T-helper 9 cell (primary cell): ENCODE data around the gene MAP2K7.
"Not testable (repeated sequence)": the region's sequence is repeated elsewhere in the genome, so short reads cannot be mapped to it uniquely, and the experiment has no call there.

Experiments used
- DNase-seq: peaks from one replicate; pipeline ENCODE4 v3.0.0-alpha.2; 2020

The MAP2K7 gene

DNA sequence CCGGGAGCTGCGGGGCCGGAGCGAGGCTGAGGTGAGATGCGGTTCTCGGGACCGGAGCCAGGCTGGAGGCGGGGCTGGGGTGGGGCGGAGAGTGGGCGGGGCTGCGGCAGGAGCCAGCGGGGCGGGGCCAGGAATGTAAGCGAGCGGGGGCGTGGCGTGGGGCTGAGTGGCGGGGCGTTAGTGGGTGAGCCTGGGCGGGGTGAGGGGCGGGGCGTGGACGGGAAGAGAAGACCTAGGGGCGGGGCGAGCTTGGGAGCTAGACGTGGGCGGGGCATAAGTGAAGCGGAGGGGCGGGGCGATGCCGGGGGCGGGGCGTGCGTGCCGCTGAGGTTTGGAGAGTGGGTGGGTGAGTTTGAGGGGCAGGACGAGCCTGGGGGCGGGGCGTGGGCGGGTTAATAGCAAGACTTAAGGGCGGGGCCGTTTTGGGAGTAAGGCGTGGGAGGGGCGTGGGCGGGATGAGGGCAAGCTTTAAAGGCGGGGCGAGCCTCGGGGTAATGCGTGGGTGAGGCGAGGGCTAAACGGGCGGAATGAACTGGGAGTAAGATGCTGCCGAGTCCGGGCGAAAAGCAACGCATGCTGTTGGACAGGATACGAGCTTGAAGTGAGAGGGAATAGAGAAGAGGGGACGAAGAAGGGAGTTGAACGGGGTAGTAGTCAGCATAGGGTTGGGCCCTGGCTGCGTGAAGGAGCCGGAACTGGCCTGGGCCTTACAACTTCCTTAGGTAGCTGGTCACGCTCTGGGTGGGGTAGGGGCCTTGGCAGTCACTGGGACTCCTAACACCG is 17.0 kb downstream of the MAP2K7 start:
- DNase-seq: peak; percentile 100

DNA sequence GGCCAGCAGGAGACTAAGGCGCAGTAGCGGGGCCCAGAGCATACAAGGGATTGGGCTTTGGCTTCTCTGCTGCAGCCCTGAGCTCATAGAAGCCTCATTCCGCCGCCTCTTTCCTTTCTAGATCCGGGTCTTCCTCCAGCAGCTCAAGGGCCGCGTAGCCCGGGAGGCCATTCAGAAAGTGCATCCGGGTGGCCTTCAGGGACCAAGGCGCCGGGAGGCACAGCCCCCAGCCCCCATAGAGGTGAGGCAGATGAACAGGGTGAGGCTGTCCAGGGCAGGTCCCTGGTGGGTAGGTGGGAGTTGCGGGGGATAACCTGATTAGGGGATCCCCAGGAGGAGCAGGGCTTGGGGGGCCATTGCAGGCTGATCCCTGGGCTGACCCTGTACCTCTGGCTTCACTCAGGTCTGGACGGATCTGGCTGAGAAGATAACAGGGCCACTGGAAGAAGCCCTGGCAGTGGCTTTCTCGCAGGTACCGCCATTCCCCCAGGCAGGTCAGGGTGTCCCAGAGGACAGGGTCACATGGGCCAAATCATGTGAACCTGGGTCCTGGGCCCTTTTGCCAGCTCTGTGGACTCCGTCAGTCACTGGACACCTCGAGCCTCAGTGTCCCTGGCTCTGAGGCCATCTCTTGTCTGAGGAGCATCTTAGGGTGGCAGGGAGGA is 17.8 kb downstream of the MAP2K7 start:
- DNase-seq: no peak

DNA sequence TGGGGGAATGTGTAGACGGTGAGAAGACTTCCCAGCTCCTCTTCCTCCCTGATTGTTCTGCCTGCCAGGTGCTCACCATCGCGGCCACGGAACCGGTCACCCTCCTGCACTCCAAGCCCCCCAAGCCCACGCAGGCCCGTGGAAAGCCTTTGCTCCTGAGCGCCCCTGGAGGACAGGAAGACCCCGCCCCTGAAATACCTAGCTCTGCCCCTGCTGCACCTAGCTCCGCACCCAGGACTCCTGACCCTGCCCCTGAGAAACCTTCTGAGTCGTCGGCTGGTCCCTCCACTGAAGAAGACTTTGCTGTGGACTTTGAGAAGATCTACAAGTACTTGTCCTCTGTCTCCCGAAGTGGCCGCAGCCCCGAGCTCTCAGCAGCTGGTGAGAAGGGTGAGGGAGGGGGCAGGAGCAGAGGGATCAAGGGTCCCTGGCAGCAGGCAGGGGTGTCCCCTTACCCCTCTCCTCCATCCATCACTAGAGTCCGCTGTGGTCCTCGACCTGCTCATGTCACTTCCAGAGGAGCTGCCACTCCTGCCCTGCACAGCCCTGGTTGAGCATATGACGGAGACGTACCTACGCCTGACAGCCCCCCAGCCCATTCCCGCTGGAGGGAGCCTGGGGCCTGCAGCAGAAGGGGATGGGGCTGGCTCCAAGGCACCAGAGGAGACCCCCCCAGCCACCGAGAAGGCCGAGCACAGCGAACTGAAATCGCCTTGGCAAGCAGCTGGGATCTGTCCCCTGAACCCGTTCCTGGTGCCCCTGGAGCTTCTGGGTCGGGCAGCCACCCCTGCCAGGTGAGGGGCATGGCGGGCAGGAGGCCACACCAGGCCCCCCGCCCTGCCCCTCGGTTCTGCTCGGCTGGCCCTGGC is 18.5 kb downstream of the MAP2K7 start:
- no peak for DNase-seq

DNA sequence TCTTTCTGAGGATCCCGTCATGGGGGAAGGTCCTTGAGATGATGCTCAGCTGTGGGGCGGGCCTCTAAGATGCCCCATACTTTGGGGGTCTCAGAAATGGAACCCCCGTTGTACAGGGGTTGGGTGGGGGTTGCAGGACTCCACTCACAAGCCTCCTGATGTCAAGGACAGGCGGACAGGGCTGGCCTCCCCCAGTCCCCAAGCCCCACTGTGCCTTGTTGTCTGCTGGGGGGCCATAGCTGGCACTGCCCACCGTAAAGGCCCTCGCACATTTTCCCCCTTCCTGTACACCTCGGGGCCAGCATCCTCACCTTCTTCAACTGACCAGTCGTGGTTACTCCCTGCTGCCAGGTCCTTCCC is 19.1 kb downstream of the MAP2K7 start:
- no peak for DNase-seq

DNA sequence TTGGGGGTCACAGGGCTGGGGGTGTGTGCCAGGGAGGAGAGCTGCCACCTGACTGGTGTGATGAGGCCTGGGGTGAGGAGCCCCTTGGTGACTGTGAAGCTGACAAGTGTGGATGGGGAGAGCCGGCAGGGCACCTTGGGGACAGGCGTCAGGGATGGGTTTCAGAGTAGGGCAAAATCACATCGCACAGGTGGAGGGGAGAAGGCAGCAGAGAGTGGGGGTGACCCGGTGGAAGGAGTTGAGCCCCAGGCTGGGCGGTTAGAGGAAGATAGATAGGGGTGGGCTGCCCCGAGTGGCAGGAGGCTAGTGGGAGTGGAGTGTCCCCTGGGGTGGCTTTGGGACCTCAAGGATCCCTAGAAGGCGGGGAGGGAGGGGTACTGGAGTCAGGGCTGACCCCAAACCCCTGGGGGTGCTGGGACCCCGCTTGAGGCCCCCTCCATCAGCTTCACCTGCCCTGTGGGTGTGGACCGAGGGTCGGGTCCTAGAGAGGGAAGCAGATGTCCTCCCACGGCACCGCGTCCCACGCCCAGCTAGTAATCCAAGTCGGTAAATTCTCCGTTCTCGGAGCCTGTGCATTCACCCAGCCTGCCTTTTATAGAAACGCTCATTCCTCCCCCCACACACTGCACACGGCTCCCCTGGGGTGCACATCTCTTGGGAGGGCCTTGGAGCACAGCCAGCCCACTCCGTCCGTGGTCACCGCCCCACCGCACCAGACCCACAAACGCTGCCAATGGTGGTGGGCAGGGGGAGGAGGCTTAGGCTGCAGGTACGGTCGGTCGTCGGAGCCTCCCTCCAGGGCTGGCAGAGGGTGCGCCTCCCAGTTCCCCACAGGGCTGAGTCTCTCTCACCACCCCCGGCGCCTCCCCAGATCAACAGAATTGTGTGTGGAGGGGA is 19.9 kb downstream of the MAP2K7 start:
- DNase-seq: no peak

DNA sequence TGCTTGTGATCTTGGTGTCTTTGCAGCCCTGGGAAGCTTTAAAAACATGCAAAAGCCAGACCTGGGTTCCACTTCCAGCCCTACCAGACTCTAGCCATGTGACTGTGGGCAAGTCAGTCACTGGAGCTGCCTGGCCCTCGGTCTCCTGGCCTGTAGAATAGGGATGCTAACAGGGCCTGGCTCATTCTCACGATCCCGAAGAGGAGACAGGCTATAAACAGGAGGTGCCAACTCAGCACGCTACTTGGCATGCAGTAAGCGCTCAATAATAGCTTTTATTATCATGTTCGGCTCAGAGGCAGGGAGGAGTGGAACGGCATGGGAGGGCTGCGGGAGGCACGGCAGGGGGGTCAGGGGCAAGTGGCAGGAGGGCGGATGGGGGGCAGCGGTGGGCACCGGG is 20.6 kb downstream of the MAP2K7 start:
- DNase-seq: no peak

DNA sequence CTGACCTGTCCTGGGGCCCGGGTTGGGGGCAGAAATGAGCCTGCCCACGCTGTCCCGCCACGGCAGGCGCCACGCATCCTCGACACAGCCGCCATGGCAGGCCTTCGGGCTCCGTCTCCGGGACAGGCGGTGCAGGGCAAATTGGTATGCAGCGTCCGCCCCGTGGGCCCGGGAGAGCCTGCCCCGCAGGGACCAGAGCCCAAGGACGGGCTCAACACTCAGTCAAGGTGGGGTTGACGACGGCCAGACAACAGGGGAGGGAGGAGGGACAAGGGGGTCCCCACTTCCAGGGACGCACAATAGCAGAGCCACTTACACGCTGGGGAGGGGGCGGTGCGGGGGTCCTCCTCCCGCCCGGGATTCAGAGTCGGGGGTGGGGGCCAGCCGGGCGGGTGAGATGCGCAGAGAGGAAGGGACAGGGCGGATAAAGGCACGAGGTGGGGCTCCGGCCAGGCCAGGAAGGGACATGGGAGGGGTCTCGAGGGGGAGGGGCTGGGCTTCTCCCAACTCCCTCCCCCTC is 21.0 kb downstream of the MAP2K7 start:
- DNase-seq: no peak

DNA sequence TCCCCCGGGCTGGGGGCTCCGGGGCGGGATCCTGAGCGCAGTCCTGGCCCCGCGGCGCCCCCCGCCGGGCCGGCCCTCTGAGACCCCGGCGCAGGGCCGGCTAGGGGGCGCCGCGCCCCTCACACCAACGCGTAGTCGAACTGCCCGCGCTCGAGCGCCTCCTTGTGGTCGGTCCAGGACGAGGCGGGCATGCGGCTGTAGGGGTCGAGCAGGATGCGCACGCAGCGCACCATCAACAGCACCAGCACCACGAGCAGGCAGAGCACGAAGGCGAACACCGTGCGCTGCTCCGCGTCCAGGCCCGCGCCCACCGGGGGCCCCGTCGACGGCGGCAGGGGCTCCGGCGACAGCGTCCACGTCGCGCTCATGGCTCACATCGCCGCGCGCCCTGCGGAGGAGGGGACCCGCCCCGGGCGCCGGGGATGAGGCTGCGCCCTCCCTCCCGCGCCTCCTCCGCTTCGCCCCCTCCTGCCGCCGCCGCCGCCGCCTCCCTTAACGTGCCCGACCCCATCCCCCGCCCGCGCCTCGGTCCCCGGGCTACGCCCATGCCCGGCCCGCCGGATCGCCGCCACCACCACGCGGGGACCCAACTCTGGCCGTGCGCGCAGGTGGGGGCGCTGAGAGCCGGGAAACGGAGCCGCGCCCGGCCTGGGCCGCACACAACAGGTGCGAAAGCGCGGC is 21.6 kb downstream of the MAP2K7 start:
- peak; percentile 74 for DNase-seq

DNA sequence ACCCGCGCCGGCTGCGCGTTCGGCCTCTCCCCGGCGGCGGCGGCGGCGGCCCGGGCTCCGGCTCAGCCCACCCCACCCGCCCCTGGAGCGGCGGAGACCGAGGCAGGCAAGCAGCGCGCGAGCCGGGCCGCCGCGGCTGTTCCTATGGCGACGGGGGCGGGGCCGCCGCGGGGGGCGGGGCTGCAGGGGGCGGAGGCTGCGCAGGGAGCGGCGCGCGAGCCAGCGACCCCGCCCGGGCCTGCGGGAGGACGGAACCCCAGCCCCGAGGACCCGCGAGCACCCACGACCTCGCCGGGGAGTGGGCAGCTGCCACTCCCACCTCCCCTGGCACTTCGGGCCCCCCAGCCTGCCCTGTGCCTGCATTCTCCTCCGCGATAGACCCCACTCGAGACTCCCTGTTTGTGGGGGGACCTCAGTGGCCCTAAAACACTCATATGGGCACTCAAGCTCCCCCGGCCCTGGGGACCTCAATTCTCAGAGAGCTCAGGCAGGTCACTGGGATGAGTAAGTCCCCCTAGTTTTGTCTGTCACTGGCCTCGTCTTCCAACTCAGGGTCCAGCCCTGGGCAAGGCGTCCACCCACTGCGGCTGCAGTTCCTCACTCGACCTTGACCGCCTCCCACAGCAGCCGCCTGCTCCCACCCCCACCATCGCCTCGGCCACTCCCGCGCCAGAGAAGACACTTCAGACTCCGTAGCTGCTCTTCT is 22.5 kb downstream of the MAP2K7 start, which contains the start of gene CTXN1:
CTXN1 (minus strand) TSS at position 115 of the 706 bp plus-strand sequence. CDS start 597 bp downstream, outside the sequence.
- DNase-seq: peak; percentile 80

DNA sequence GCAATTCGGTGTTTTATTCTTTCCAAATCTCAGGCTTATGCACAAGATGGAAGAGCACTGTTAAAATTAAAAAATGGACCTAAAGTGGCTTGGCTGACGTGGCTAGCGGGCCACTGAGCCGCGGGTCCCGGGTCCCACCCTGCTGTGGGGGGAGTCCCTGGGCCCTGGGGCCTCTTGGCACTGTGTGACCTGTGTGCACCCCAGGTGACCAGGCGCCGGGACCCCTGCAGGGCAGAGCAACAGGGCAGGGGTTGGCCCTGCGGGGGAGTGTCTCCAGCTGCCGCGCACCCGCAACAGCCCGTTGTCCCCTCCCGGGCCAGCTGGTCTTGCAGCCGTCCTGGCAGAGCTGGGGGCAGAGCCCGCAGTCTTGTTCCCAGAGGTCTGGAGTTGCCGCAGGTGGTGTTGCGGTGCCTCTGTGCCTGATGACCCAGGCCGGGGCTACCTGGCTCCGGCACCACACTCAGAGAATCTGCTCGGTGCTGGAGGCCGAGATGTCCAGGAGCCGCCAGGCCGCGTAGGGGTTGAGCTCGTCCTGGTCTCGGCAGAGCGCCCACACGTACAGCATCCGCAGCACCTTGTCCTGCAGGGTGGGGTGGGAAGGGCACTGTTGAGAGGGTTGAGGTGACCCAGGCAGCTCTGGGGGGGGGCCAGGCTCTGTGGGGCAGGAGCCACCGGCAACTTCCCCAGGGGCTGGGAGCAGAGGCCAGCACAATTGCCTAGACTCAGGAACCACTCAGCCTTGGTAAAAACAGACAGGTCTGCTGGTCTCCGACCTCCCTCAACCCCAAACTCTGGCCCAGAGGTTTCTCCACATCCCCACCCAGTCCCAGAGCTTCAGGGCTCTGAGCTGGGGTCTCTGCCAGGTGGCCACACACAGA is 23.3 kb downstream of the MAP2K7 start:
- DNase-seq: no peak

DNA sequence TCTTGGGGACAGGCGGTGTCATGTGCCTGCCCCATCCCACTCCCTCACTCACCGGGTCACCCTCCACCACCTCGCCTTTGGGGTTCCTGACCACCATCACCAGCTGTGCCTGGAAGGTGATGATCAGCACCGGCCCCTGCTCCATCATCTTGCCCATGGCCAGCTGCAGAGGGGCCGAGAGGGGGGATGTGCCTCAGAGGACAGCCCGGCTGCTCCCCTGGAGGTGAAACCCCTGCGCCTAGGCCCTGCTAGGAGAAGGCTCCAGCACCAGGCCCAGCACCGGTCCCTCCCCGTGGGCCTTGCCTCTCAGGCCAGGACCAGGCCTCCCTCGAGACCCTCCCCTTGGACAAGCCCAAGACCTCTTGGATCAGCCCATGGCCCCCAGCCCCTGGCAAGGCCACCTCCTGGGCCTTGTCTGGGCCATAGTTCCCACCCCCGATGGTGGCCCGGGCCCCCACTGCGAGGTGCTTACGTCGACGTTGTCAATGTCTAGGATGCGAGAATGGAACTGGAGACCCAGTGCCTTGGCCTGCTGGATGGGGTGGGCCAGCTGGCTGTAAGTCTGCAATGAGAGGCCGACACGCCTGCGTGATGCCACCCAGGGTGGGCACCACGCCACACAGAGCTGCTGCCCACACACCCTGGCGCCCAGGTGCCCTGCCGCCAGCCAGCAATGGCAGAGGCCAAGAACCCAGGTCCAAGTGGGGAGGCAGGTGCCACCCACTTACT is 24.1 kb downstream of the MAP2K7 start:
- DNase-seq: no peak

DNA sequence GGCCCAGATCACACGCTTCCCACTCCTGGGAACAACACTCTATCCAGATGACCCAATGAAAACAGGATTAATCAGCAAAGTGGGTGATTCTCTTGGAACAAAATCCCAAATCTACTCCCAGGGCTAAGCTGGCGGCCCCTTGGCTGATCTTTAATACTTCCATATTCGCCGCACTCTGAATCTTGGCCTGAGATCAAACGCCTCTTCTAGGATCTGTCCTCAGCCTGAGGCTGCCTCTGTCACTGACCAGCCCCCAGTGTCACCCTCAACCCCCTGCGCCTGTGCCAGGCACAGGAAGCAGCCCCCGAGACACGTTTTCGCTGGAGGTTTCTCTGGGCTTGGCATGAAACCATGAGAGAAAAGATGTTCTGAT is 24.6 kb downstream of the MAP2K7 start:
- no peak for DNase-seq

DNA sequence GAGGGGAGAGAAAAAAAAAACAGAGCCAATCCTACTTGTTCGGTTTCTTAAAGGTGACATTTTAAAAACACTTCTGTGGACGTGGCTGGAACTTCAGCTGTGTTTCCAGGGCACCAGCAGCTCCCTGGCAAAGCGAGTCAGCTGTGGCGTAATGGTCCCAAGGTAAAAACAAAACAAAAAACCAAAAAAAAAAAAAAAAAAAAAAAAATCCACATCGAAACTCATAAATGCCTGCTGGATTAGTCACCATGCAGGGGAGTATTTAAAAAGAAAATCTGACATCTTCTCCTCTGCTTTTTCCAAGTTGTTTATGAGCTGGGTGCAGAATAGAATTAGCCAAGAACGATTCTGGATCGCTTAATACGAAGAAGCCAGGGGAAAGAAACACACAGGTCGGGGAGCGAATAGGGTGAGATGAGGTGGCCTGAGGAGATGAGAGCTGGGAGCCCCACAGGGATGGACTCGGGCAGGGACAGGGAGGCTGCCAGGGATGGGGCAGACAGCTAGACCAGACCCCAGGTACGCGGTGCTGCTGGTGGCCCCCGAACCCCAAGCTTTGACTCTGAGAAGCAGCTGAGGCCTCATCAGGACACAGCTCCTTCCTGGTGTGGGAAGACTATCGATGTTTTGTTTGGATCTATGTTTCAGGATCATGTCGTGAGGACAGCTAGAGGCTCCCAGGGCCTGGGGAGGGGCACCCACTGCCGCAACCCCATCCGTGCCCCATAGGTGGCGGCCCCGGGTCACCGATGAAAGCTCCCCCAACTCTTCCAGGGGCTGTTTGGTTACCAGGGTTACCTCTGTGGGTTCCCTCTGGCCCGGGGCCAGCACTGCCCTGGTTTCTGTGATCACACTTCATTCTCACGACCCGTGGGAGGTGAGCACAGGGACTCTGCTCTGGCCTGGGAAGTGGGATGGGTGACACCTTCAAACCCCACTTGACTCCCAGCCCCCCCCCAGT is 25.3 kb downstream of the MAP2K7 start:
- DNase-seq: peak; percentile 71

DNA sequence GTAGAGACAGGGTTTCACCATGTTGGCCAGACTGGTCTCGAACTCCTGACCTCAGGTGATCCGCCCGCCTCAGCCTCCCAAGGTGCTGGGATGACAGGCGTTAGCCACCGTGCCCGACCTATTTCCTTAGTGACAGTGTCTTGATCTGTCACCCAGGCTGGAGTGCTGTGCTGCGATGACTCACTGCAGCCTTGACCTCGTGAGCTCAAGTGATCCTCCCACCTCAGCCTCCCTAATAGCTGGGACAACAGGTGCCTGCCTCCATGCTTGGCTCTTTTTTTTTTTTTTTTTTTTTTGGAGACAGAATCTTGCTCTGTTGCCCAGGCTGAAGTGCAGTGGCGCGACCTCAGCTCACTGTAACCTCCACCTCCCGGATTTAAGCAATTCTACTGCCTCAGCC is 26.4 kb downstream of the MAP2K7 start:
- DNase-seq: not testable (repeated sequence)

DNA sequence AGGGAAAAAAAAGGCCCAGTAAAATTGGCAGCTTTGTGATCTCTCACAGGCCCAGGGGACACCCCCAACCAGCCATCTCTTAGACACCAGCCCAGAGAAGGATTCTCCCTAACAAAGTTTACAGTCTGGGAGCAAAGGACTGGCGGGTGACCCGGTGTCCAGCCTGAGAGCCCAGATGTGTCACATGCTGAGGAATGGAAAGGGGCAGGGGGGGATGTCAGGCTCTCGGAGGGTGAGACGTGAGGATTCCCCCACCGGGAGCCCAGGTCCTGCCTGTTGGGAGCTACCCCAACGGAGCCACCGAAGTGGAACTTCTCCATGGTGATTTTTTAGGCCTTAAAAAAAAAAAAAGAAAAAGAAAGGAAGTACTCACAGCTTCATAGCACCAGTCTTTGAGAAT is 27.1 kb downstream of the MAP2K7 start:
- DNase-seq: no peak

DNA sequence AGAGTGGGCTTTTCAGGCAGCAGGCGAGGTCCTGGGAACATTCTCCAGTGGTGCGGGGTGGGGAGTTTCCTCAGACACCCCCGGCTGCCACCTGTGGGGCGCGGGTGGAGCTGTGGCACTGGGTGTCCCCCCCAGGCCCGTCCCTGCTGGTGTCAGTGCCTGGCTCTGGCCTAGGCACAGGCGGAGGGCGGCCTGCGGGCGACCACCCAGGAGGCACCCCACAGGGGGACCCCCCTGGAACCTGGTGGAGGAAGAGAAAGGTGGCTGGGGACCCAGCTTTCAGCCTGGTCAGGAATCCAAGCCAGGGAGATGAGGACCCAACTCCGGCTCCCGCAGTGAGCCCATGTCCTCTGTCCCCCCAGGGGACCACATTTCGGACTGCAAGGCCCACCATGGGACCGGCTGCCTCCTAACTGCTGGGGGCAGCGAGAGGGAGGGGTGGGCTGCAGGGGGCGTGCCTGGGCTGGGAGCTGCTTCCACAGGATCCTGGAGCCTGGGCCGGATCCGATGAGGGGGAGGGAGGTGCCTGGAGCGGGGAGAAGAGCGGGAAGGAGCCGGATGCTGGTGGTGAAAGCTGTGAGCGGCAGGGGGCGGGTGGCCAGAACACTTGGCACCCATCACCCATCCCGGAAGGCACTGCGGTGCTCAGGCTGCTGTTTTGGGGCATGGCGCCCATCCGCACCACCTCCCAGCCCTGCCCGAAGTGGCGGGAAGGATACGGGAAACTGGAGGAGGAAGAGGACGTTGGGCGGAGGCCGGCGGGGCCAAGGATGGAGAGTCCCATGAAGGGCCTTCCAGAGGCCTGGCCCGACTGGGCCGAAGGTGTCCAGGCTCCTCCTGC is 27.8 kb downstream of the MAP2K7 start:
- no peak for DNase-seq
